Liver (tissue), 9 donors: ENCODE data around the gene ARVCF. TPM values are rescaled to one million over a fixed set of nuclear protein-coding genes. Genes with fewer than 3 reads are reported as not detected.

Experiments used
- DNase-seq: peaks from one replicate; pipeline ENCODE4 v3.0.0-alpha.2; 2017; ENCODE audit warnings: low spot score
- H3K27ac ChIP-seq, 2 donors: one replicate each; pipeline ENCODE4 v1.7.0; 2013; ENCODE audit warnings: inconsistent platforms in 2 of 2, low read length in 2 of 2, control low read depth in 1 of 2, low read depth in 1 of 2, mild to moderate bottlenecking in 1 of 2
- H3K27me3 ChIP-seq, 4 donors: one replicate each; pipeline versions ENCODE4 v1.6.1 to v1.7.0; 2013; ENCODE audit warnings: low read length in 3 of 4, inconsistent platforms in 1 of 4, mild to moderate bottlenecking in 1 of 4, moderate library complexity in 1 of 4; ENCODE audit not compliant: control insufficient read depth in 4 of 4, insufficient read depth in 4 of 4
- H3K36me3 ChIP-seq, 4 donors: one replicate each; pipeline versions ENCODE4 v1.6.1 to v1.7.0; 2013; ENCODE audit warnings: low read length in 3 of 4, mild to moderate bottlenecking in 3 of 4, low read depth in 1 of 4, moderate library complexity in 1 of 4; ENCODE audit not compliant: control insufficient read depth in 4 of 4, insufficient read depth in 3 of 4
- H3K4me1 ChIP-seq, 4 donors: one replicate each; pipeline versions ENCODE4 v1.6.1 to v1.7.0; 2013; ENCODE audit warnings: low read length in 3 of 4, mild to moderate bottlenecking in 3 of 4, moderate library complexity in 1 of 4; ENCODE audit not compliant: control insufficient read depth in 4 of 4, insufficient read depth in 4 of 4
- H3K4me3 ChIP-seq, 3 donors: one replicate each; pipeline versions ENCODE4 v1.6.1 to v1.7.0; 2013; ENCODE audit warnings: low read length in 3 of 3, control low read depth in 1 of 3, low read depth in 1 of 3, mild to moderate bottlenecking in 1 of 3
- H3K9ac ChIP-seq, 2 donors: one replicate each; pipeline ENCODE4 v1.7.0; 2013; ENCODE audit warnings: low read length in 2 of 2, mild to moderate bottlenecking in 2 of 2, moderate library complexity in 2 of 2, control low read depth in 1 of 2, low read depth in 1 of 2
- H3K9me3 ChIP-seq, 4 donors: one replicate each; pipeline versions ENCODE4 v1.6.1 to v1.7.0; 2013; ENCODE audit warnings: low read length in 3 of 4; ENCODE audit not compliant: control insufficient read depth in 4 of 4
- EGR1 ChIP-seq, 2 donors: IDR thresholded peaks; 2 replicates each; pipeline ENCODE4 v1.6.1; 2016 to 2018; ENCODE audit warnings: antibody characterized with exemption in 2 of 2, low read depth in 2 of 2
- FOXA1 ChIP-seq: IDR thresholded peaks from 2 replicates; pipeline ENCODE4 v1.6.1; 2016; ENCODE audit warnings: antibody characterized with exemption
- FOXA2 ChIP-seq: IDR thresholded peaks from 2 replicates; pipeline ENCODE4 v1.6.1; 2016; ENCODE audit warnings: antibody characterized with exemption
- GABPA ChIP-seq, 2 donors: IDR thresholded peaks in 1 of 2; conservative IDR thresholded peaks in 1 of 2; 2 replicates each; pipeline ENCODE4 v1.6.1; 2016; ENCODE audit warnings: antibody characterized with exemption in 2 of 2, mild to moderate bottlenecking in 1 of 2, moderate library complexity in 1 of 2
- HNF4A ChIP-seq, 2 donors: conservative IDR thresholded peaks; 2 replicates each; pipeline ENCODE4 v1.6.1; 2016; ENCODE audit warnings: antibody characterized with exemption in 2 of 2, mild to moderate bottlenecking in 2 of 2
- HNF4G ChIP-seq: IDR thresholded peaks from 2 replicates; pipeline ENCODE4 v1.6.1; 2016; ENCODE audit warnings: antibody characterized with exemption
- JUND ChIP-seq, 2 donors: IDR thresholded peaks; 2 replicates each; pipeline ENCODE4 v1.6.1; 2016; ENCODE audit warnings: antibody characterized with exemption in 2 of 2
- MAX ChIP-seq: IDR thresholded peaks from 2 replicates; pipeline ENCODE4 v1.6.1; 2016; ENCODE audit warnings: antibody characterized with exemption
- NR2F2 ChIP-seq: IDR thresholded peaks from 2 replicates; pipeline ENCODE4 v1.6.1; 2016; ENCODE audit warnings: antibody characterized with exemption
- RAD21 ChIP-seq, 2 donors: IDR thresholded peaks; 2 replicates each; pipeline ENCODE4 v1.6.1; 2016; ENCODE audit warnings: antibody characterized with exemption in 2 of 2, mild to moderate bottlenecking in 2 of 2
- RXRA ChIP-seq, 2 donors: IDR thresholded peaks; 2 replicates each; pipeline ENCODE4 v1.6.1; 2017 to 2018; ENCODE audit warnings: antibody characterized with exemption in 2 of 2, mild to moderate bottlenecking in 1 of 2
- SP1 ChIP-seq: IDR thresholded peaks from 2 replicates; pipeline ENCODE4 v1.6.1; 2018; ENCODE audit warnings: antibody characterized with exemption, mild to moderate bottlenecking
- TAF1 ChIP-seq: conservative IDR thresholded peaks from 2 replicates; pipeline ENCODE4 v1.6.1; 2016; ENCODE audit warnings: antibody characterized with exemption, mild to moderate bottlenecking
- YY1 ChIP-seq: IDR thresholded peaks from 2 replicates; pipeline ENCODE4 v1.6.1; 2016; ENCODE audit warnings: antibody characterized with exemption, mild to moderate bottlenecking
- ZBTB33 ChIP-seq: IDR thresholded peaks from 2 replicates; pipeline ENCODE4 v1.6.1; 2016; ENCODE audit warnings: antibody characterized with exemption
- WGBS: extraction: QIAGEN DNeasy Blood & Tissue Kit; methylation state at CpG from one replicate; pipeline ENCODE4 v1.1.7; 2013; 5-methylcytosine and 5-hydroxymethylcytosine counted together
- polyA plus RNA-seq, 2 donors: library from polyadenylated mRNA; stranded (reverse) in 1 of 2; unstranded in 1 of 2; fragments of 200-250 nt in 1 of 2; fragments of >200 nt in 1 of 2; fragmentation: Nextera tagmentation in 1 of 2; extraction: Ambion mirVana in 1 of 2; gene quantifications; one replicate each; pipeline versions ENCODE4 v1.2.1 to v1.2.3, GENCODE V29; 2013 to 2015
- total RNA-seq, 2 donors: library from RNA; depleted of rRNA; stranded (reverse); fragments of >200 nt; gene quantifications; one replicate each; pipeline ENCODE4 v1.2.3, GENCODE V29; 2014
- TF ChIP-seq, protein P1 (sequence below): IDR thresholded peaks from 2 replicates; pipeline ENCODE4 v1.6.1; 2016; ENCODE audit warnings: antibody characterized with exemption
- donor health status: healthy.
- donor health status: healthy.
- donor health status: healthy.
- donor health status: healthy.
- donor health status: healthy.

The ARVCF gene
- total and polyA plus RNA-seq, 4 donors = 3.8 to 48.8 (median 26.1) TPM

DNA sequence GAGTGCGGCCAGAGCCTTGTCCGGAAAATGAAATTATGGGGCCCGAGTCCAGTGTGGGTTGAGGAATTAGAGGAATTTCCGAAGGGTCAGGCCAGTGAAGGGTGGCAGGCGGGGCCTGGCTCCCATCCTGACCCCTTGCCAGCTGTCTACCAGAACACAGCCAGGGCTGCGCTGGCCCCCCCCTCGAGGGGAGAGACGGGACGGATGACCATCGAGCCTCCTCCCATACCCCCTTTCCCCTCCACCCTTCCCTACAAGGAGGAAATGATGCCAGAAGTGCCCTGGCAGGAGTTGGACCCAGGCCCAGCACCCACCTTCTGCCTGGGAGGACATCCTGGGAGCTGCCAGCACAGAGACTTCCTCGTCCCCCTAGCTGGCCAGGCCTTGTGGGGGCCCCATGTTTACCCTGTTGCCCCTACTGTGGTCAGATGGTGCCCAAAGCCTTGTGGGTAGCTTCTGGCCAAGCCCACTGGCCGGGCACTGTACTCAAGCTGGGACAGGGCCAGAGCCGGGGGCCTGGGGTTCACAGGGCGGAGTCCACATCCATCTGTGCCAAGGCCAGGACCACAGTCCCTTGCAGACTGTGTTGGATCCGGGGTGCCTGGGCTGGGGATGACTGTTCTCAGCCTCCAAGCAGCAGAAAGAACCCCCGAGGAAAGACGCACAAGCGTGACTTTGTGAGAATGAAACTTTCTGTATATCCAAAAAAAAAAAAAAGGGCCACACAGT, 20.8 kb downstream of the ARVCF start:
- WGBS = 83% methylated on average over 18 of the region's 18 CpGs
- Histone ChIP-seq H3K4me3 (no peak overlapping the region), H3K9me3 (no peaks in the 10 kb centered on the region), H3K27ac (peak overlapping the region; percentile 17 to 65), H3K36me3 (no peaks in the 10 kb centered on the region), H3K4me1 (peaks cover 12 to 62% (median 48%) of the 10 kb centered on the region in 4 donors), H3K27me3 (no peaks in the 10 kb centered on the region), H3K9ac (no peak overlapping the region)
- no peak for DNase-seq
- TF ChIP-seq RXRA (IDR thresholded peaks at IDR 0.05) (peak; percentile 44 to 46), HNF4A (conservative IDR thresholded peaks at IDR 0.05) (peak in 1 of 2 donors; percentile 25), FOXA2 (no peak), YY1 (no peak), FOXA1 (no peak), GABPA (IDR thresholded peaks at IDR 0.05 in 1 of 2, conservative IDR thresholded peaks at IDR 0.05 in 1 of 2) (no peak), MAX (no peak), JUND (IDR thresholded peaks at IDR 0.05) (no peak), RAD21 (IDR thresholded peaks at IDR 0.05) (no peak), NR2F2 (peak; percentile 90), SP1 (peak; percentile 15), HNF4G (no peak), TAF1 (no peak)

- Histone ChIP-seq H3K4me1 (peaks cover 11 to 55% (median 41%) of the 10 kb centered on the region in 4 donors), H3K9me3 (no peaks in the 10 kb centered on the region), H3K4me3 (no peak overlapping the region), H3K9ac (no peak overlapping the region), H3K27me3 (no peaks in the 10 kb centered on the region), H3K27ac (peak overlapping the region in 1 of 2 donors; percentile 65), H3K36me3 (no peaks in the 10 kb centered on the region)
- WGBS = 85% methylated on average over 12 of the region's 12 CpGs
- DNase-seq = no peak
- TF ChIP-seq, protein P1, sequence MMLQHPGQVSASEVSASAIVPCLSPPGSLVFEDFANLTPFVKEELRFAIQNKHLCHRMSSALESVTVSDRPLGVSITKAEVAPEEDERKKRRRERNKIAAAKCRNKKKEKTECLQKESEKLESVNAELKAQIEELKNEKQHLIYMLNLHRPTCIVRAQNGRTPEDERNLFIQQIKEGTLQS = no peak
- no peak for TF ChIP-seq TAF1
- TF ChIP-seq RXRA (IDR thresholded peaks at IDR 0.05) = no peak
- no peak for TF ChIP-seq YY1
- no peak for TF ChIP-seq SP1
- TF ChIP-seq MAX = no peak
- TF ChIP-seq JUND (IDR thresholded peaks at IDR 0.05) = no peak
- no peak for TF ChIP-seq NR2F2
- TF ChIP-seq HNF4G = no peak
- no peak for TF ChIP-seq GABPA (IDR thresholded peaks at IDR 0.05 in 1 of 2, conservative IDR thresholded peaks at IDR 0.05 in 1 of 2)
- TF ChIP-seq ZBTB33 = no peak
- TF ChIP-seq RAD21 (IDR thresholded peaks at IDR 0.05) = no peak
- no peak for TF ChIP-seq HNF4A (conservative IDR thresholded peaks at IDR 0.05)
- no peak for TF ChIP-seq EGR1 (IDR thresholded peaks at IDR 0.05; ENCODE audit: low read depth in 2 of 2)
Measured at GRCh38 chr22:19994851-19995610, 21.6 kb downstream of the ARVCF start.
